Astrocyte of the cerebellum (primary cell): ENCODE measurements around the gene VPS11.

ENCODE experiments used
- DNase-seq: peaks from one replicate; pipeline ENCODE4 v3.0.0-alpha.2; 2011; ENCODE audit warnings: low read depth
- H3K4me3 ChIP-seq: 2 replicates; pipeline ENCODE4 v1.5.1; 2011; ENCODE audit warnings: mild to moderate bottlenecking, low read depth, low read length, moderate library complexity
- CTCF ChIP-seq: IDR thresholded peaks from 2 replicates; pipeline ENCODE4 v1.5.1; 2012; ENCODE audit warnings: low read length, low read depth, moderate library complexity, mild to moderate bottlenecking; ENCODE audit errors: missing control alignments
- in situ Hi-C: cut with HindIII; loops from 2 replicates; pipeline ENCODE4 v1.10.0; 2017; ENCODE audit warnings: low sequenced_read_pairs

The VPS11 gene

DNA sequence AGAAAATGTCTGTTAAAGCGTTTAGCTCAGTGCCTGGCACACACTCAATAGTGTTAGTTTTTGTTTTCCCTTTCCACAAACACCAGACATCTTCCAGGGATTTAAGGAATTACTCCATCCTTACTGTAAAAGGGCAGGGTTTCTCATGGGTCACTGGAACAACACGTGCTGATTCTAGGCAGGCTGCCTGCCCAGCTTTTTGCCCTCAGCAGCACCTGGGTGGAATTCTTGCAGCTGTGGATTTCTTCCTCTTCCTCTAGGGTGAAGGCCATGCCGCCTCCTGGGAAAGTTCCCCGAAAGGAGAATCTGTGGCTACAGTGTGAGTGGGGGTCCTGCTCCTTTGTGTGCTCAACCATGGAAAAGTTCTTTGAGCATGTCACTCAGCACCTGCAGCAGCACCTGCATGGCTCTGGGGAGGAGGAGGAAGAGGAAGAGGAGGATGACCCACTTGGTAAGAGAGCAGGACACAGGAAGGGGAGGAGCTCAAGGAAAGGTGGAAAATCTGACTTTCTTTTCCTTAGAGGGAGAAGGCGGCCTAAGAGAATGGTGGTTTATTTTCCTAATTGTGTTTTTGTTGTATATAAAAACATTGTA is 59.2 kb downstream of the VPS11 start:
- no peak for DNase-seq
- in situ Hi-C loops = no loop called here
- H3K4me3 ChIP-seq = no peak overlapping the region
- TF ChIP-seq CTCF = no peak

GRCh38 chr11:119130662-119131061 is 63.0 kb downstream of the VPS11 start:
- in situ Hi-C loops = loop anchor here (10.0 kb wide), 1 partner anchor 64 kb away; no protein-coding TSS in a partner anchor
- no peak overlapping the region for H3K4me3 ChIP-seq
- TF ChIP-seq CTCF = no peak
- no peak for DNase-seq
